HepG2 (cell line): ENCODE data around the gene COPA. TPM values are rescaled to one million over a fixed set of nuclear protein-coding genes. Genes with fewer than 3 reads are reported as not detected.
A peak's percentile ranks its signal among the peaks of the same experiment; 100 is the strongest.

ENCODE experiments used
- ISL2 ChIP-seq: sonication (generic); formaldehyde crosslinking; IDR thresholded peaks from 2 replicates; pipeline ENCODE4 v1.5.0; 2020; ENCODE audit warnings: missing genetic modification reagents
- NFKB2 ChIP-seq: sonication (generic); formaldehyde crosslinking; IDR thresholded peaks from 2 replicates; pipeline ENCODE4 v1.4.0; 2020; ENCODE audit warnings: missing genetic modification reagents, borderline replicate concordance
- POGZ ChIP-seq: sonication (generic); formaldehyde crosslinking; IDR thresholded peaks from 2 replicates; pipeline ENCODE4 v1.4.0; 2020; ENCODE audit warnings: mild to moderate bottlenecking, missing genetic modification reagents
- SIN3B ChIP-seq: fragments of 150-350 bp; IDR thresholded peaks from 2 replicates; pipeline ENCODE4 v1.6.1; 2014; ENCODE audit warnings: low read length
- TRIM24 ChIP-seq: sonication (generic); formaldehyde crosslinking; IDR thresholded peaks from 2 replicates; pipeline ENCODE4 v1.8.0; 2022; ENCODE audit warnings: mild to moderate bottlenecking, missing genetic modification reagents
- ZFAT ChIP-seq: sonication (generic); formaldehyde crosslinking; conservative IDR thresholded peaks from 2 replicates; pipeline ENCODE4 v1.8.1; 2023; ENCODE audit warnings: missing genetic modification reagents, inconsistent platforms
- ZFY ChIP-seq: sonication (generic); formaldehyde crosslinking; IDR thresholded peaks from 2 replicates; pipeline ENCODE4 v1.4.0; 2020; ENCODE audit warnings: missing genetic modification reagents
- polyA plus RNA-seq, 8 experiments: library from polyadenylated mRNA; depleted of rRNA in 3 of 8; stranded (reverse) in 7 of 8; unstranded in 1 of 8; fragments of >200 nt; fragmentation: Illumina TruSeq in 4 of 8; extraction: Trizol in 4 of 8; gene quantifications; 2 replicates each; pipeline versions ENCODE4 v1.2.1 to v1.2.3, GENCODE V29; 2011 to 2016; ENCODE audit warnings: low read depth in 4 of 8, missing spikeins in 1 of 8, mixed read lengths in 1 of 8; ENCODE audit not compliant: insufficient read depth in 1 of 8
- total RNA-seq, 5 experiments: library from RNA; depleted of rRNA; stranded (reverse); fragments of >200 nt; fragmentation: Illumina TruSeq; extraction: Trizol; gene quantifications; 2 replicates each; pipeline ENCODE4 v1.2.3, GENCODE V29; 2016; ENCODE audit warnings: low read depth in 1 of 5
- TF ChIP-seq, protein P1 (sequence below): sonication (generic); formaldehyde crosslinking; IDR thresholded peaks from 2 replicates; pipeline ENCODE4 v1.5.1; 2020; ENCODE audit warnings: mild to moderate bottlenecking, missing genetic modification reagents, moderate library complexity
- TF ChIP-seq, protein P2 (sequence below): sonication (generic); formaldehyde crosslinking; IDR thresholded peaks from 2 replicates; pipeline ENCODE4 v1.4.0; 2020; ENCODE audit warnings: missing genetic modification reagents
- TF ChIP-seq, protein P3 (sequence below): IDR thresholded peaks from 2 replicates; pipeline ENCODE4 v1.6.1; 2016; ENCODE audit warnings: missing genetic modification reagents, missing compliant biosample characterization
- TF ChIP-seq, protein P4 (sequence below): sonication (generic); formaldehyde crosslinking; IDR thresholded peaks from 2 replicates; pipeline ENCODE4 v1.5.1; 2020; ENCODE audit warnings: mild to moderate bottlenecking, moderate library complexity, missing genetic modification reagents
- TF ChIP-seq, protein P5 (sequence below): sonication (generic); formaldehyde crosslinking; IDR thresholded peaks from 2 replicates; pipeline ENCODE4 v1.9.0; 2022; ENCODE audit warnings: missing genetic modification reagents, mild to moderate bottlenecking, borderline replicate concordance
- TF ChIP-seq, protein P6 (sequence below), 2 experiments: sonication (generic) in 1 of 2; formaldehyde crosslinking in 1 of 2; IDR thresholded peaks; 2 replicates each; pipeline versions ENCODE4 v1.6.1 to v1.9.0; 2014 to 2022; ENCODE audit warnings: antibody characterized with exemption in 1 of 2, borderline replicate concordance in 1 of 2, inconsistent platforms in 1 of 2, low read depth in 1 of 2, missing genetic modification reagents in 1 of 2

Gene COPA
- total and polyA plus RNA-seq, 2 of the 13 experiments (the other 11 are each of a cell fraction or from before 2014, with no cell fraction given) = 160 to 197 TPM

DNA sequence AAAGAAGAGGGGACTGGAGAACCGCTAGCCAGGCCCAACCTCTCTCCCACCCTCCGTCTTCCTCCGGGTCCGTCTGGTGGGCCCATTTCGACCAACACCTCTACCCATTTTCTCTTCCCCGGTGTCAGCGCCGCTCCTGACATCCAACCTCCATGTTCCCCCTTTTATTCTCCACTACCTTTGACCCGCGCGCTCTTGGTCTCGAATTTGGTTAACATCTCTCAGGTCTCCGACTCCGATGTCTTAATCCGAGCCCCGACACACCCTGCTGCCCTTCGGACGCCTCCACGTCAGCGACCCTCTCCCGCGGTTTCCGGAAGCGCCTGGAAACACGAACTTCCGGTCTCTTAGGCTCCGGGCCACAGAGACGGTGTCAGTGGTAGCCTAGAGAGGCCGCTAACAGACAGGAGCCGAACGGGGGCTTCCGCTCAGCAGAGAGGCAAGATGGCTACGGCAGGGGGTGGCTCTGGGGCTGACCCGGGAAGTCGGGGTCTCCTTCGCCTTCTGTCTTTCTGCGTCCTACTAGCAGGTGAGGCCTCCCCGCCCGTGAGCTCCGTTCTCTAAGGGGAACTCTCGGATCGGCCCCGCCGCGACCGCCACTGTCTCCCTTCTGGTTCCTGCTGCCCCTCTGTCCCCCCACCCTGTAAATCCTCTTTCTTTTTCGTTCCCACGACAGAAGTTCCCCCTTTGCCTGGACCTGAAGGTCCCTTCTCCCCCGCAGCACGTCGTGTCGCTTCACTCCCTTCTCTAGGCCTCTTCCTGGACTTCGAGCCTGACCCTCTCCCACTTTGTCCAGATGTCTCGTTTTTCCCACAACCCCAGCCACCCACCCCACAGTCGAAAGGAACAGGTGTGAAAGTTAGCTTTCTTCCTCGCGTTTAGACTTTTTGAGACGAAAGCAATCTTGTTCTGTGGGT is at the start of gene COPA, which contains the start of gene NCSTN (continued):
- TF ChIP-seq, protein P1, sequence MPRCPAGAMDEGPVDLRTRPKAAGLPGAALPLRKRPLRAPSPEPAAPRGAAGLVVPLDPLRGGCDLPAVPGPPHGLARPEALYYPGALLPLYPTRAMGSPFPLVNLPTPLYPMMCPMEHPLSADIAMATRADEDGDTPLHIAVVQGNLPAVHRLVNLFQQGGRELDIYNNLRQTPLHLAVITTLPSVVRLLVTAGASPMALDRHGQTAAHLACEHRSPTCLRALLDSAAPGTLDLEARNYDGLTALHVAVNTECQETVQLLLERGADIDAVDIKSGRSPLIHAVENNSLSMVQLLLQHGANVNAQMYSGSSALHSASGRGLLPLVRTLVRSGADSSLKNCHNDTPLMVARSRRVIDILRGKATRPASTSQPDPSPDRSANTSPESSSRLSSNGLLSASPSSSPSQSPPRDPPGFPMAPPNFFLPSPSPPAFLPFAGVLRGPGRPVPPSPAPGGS (CRISPR knock-in tag) = peak; percentile 84
- TF ChIP-seq ISL2 = 0 out of 2 replicates have a peak, but pooled peaks have one; percentile 11
- TF ChIP-seq, protein P2, sequence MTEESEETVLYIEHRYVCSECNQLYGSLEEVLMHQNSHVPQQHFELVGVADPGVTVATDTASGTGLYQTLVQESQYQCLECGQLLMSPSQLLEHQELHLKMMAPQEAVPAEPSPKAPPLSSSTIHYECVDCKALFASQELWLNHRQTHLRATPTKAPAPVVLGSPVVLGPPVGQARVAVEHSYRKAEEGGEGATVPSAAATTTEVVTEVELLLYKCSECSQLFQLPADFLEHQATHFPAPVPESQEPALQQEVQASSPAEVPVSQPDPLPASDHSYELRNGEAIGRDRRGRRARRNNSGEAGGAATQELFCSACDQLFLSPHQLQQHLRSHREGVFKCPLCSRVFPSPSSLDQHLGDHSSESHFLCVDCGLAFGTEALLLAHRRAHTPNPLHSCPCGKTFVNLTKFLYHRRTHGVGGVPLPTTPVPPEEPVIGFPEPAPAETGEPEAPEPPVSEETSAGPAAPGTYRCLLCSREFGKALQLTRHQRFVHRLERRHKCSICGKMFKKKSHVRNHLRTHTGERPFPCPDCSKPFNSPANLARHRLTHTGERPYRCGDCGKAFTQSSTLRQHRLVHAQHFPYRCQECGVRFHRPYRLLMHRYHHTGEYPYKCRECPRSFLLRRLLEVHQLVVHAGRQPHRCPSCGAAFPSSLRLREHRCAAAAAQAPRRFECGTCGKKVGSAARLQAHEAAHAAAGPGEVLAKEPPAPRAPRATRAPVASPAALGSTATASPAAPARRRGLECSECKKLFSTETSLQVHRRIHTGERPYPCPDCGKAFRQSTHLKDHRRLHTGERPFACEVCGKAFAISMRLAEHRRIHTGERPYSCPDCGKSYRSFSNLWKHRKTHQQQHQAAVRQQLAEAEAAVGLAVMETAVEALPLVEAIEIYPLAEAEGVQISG = peak; percentile 100
- TF ChIP-seq NFKB2 (CRISPR knock-in tag) = peak; percentile 83; the same call in 1 of the 2 replicates
- no peak for TF ChIP-seq ZFAT (CRISPR knock-in tag)
- TF ChIP-seq POGZ (CRISPR knock-in tag) = peak; percentile 55
- TF ChIP-seq ZFY (CRISPR knock-in tag) = peak; percentile 92
- TF ChIP-seq, protein P3, sequence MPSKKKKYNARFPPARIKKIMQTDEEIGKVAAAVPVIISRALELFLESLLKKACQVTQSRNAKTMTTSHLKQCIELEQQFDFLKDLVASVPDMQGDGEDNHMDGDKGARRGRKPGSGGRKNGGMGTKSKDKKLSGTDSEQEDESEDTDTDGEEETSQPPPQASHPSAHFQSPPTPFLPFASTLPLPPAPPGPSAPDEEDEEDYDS = peak; percentile 87
- peak; percentile 81; the same call in 1 of the 2 replicates for TF ChIP-seq SIN3B
- TF ChIP-seq, protein P4, sequence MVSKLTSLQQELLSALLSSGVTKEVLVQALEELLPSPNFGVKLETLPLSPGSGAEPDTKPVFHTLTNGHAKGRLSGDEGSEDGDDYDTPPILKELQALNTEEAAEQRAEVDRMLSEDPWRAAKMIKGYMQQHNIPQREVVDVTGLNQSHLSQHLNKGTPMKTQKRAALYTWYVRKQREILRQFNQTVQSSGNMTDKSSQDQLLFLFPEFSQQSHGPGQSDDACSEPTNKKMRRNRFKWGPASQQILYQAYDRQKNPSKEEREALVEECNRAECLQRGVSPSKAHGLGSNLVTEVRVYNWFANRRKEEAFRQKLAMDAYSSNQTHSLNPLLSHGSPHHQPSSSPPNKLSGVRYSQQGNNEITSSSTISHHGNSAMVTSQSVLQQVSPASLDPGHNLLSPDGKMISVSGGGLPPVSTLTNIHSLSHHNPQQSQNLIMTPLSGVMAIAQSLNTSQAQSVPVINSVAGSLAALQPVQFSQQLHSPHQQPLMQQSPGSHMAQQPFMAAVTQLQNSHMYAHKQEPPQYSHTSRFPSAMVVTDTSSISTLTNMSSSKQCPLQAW (CRISPR knock-in tag) = peak; percentile 90
- TF ChIP-seq TRIM24 (CRISPR knock-in tag) = no peak
- TF ChIP-seq, protein P5, sequence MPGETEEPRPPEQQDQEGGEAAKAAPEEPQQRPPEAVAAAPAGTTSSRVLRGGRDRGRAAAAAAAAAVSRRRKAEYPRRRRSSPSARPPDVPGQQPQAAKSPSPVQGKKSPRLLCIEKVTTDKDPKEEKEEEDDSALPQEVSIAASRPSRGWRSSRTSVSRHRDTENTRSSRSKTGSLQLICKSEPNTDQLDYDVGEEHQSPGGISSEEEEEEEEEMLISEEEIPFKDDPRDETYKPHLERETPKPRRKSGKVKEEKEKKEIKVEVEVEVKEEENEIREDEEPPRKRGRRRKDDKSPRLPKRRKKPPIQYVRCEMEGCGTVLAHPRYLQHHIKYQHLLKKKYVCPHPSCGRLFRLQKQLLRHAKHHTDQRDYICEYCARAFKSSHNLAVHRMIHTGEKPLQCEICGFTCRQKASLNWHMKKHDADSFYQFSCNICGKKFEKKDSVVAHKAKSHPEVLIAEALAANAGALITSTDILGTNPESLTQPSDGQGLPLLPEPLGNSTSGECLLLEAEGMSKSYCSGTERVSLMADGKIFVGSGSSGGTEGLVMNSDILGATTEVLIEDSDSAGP (CRISPR knock-in tag) = peak; percentile 92
- TF ChIP-seq, protein P6, sequence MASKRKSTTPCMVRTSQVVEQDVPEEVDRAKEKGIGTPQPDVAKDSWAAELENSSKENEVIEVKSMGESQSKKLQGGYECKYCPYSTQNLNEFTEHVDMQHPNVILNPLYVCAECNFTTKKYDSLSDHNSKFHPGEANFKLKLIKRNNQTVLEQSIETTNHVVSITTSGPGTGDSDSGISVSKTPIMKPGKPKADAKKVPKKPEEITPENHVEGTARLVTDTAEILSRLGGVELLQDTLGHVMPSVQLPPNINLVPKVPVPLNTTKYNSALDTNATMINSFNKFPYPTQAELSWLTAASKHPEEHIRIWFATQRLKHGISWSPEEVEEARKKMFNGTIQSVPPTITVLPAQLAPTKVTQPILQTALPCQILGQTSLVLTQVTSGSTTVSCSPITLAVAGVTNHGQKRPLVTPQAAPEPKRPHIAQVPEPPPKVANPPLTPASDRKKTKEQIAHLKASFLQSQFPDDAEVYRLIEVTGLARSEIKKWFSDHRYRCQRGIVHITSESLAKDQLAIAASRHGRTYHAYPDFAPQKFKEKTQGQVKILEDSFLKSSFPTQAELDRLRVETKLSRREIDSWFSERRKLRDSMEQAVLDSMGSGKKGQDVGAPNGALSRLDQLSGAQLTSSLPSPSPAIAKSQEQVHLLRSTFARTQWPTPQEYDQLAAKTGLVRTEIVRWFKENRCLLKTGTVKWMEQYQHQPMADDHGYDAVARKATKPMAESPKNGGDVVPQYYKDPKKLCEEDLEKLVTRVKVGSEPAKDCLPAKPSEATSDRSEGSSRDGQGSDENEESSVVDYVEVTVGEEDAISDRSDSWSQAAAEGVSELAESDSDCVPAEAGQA (IDR thresholded peaks at IDR 0.05; ENCODE audit: low read depth) = peak; percentile 86
- TF ChIP-seq, protein P6 (CRISPR knock-in tag; IDR thresholded peaks at IDR 0.05; ENCODE audit: borderline replicate concordance) = no peak
